HUES6 (cell line): ENCODE results near the gene SLAMF9.

Source experiments
- H3K27ac ChIP-seq: 2 replicates; pipeline ENCODE4 v1.7.0; 2013; ENCODE audit warnings: low read depth, mild to moderate bottlenecking, low read length, inconsistent platforms
- H3K27me3 ChIP-seq: 2 replicates; pipeline ENCODE4 v1.6.1; 2013; ENCODE audit warnings: low read length; ENCODE audit not compliant: control insufficient read depth, insufficient read depth
- H3K36me3 ChIP-seq: 2 replicates; pipeline ENCODE4 v1.6.1; 2013; ENCODE audit warnings: low read length; ENCODE audit not compliant: control insufficient read depth, insufficient read depth
- H3K4me1 ChIP-seq: 2 replicates; pipeline ENCODE4 v1.6.1; 2013; ENCODE audit warnings: low read length; ENCODE audit not compliant: control insufficient read depth, insufficient read depth
- H3K4me3 ChIP-seq: 2 replicates; pipeline ENCODE4 v1.5.1; 2013; ENCODE audit warnings: low read depth, low read length
- H3K9ac ChIP-seq: one replicate; pipeline ENCODE4 v1.6.1; 2013; ENCODE audit warnings: mild to moderate bottlenecking, low read length
- H3K9me3 ChIP-seq: 2 replicates; pipeline ENCODE4 v1.6.1; 2013; ENCODE audit warnings: low read depth, low read length; ENCODE audit not compliant: control insufficient read depth, insufficient read depth

SLAMF9 gene

DNA sequence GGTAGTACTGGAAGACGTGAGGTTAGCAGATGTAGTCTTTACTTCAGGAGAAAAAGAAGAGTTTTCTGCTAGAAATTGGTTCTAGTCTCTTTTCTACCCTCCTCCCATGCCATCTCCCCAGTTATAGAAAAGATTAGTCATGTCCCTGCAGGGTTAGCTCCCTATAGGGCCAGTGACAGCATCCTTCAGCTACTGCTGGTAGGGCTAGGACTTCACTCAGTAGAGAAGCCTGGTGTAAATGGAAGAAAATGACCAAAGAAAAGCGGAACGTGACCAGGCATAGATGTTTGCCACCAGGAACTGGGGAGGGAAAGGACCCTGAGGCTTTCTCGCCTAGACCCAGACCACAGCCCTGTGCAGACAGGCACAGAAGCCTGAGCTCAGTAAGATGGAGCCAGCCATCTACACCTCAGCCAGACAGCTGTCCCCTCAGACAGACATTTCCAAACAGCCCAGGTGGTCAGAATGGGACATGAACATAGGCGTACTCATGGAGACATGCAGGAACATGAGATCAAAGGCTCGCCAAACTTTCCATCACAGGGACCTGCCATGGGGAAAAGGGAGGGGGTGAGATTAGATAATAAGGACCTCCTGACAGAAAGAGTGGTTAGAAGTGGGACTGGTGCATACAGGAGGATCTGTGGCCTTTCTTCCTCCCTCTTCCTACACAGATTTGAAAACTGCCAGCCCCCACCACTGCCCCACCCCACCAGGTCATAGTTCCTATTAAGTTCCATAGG lies 23.5 kb upstream of the SLAMF9 start:
- no peak overlapping the region for H3K27ac ChIP-seq
- H3K4me3 ChIP-seq, result no peak overlapping the region
- no peaks in the 10 kb centered on the region for H3K4me1 ChIP-seq
- peaks cover 44% of the 10 kb centered on the region for H3K27me3 ChIP-seq
- no peak overlapping the region for H3K9ac ChIP-seq
- no peaks in the 10 kb centered on the region for H3K36me3 ChIP-seq
- no peaks in the 10 kb centered on the region for H3K9me3 ChIP-seq

DNA sequence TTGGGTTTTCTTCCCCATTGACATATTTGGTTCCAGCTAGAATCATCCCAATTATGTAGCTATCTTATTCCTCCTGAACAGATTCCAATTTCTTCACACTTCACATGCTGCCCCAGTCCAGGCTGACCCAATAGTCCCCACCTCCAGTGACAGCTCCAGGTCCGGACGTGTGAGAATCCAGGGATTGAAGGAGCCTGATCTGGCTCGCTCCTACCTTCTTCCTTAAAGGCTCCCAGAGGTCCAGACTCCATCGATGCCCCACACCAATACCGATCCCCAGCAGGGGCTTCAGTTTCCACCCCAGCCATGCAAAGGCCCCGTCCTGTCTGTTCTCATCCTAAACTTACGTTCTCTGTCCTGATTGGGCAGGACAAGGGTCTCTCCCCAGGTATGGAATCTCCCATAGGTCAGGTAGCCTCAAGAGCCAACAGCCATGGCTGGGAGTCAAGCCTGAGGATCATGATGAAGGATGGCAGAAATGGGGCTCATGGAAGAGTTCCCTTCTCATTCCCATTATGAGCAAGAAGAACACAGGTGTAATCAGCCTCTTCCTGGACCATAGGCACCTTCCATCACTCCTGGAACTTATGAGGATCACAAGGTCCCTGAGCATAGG lies 20.4 kb upstream of the SLAMF9 start:
- H3K36me3 ChIP-seq, result no peaks in the 10 kb centered on the region
- no peak overlapping the region for H3K4me3 ChIP-seq
- no peaks in the 10 kb centered on the region for H3K9me3 ChIP-seq
- no peak overlapping the region for H3K9ac ChIP-seq
- no peak overlapping the region for H3K27ac ChIP-seq
- no peaks in the 10 kb centered on the region for H3K4me1 ChIP-seq
- H3K27me3 ChIP-seq, result peaks cover 30% of the 10 kb centered on the region

DNA sequence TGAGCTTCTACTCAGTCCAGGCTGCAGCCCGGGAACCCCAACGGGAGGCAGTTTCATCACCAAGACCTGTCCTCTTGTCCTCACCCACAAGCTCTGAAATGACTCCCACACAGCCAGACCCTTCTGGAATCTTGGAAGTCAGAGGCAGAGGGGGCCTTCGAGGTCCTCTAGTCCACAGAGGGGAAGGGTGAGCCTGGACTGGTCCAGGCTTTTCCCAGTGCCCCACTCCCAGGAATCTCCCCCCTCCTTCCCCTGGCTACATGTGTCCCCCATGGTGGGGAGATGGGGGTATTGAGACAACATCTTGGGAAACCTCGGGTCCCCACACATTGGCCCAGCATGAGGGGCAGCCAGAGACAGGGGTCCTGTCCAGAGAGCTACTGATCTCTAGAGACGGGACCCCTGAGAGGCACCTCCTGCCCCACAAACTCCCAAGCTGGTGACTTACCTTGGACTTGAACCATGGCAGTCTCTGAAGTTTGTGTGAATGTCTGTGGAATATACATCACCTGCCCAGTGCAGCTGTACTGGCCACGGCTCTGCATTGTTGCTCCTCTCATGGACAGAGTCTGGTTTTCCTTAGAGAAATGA lies 19.4 kb upstream of the SLAMF9 start:
- Histone ChIP-seq H3K4me1 (no peaks in the 10 kb centered on the region), H3K9me3 (no peaks in the 10 kb centered on the region)

DNA sequence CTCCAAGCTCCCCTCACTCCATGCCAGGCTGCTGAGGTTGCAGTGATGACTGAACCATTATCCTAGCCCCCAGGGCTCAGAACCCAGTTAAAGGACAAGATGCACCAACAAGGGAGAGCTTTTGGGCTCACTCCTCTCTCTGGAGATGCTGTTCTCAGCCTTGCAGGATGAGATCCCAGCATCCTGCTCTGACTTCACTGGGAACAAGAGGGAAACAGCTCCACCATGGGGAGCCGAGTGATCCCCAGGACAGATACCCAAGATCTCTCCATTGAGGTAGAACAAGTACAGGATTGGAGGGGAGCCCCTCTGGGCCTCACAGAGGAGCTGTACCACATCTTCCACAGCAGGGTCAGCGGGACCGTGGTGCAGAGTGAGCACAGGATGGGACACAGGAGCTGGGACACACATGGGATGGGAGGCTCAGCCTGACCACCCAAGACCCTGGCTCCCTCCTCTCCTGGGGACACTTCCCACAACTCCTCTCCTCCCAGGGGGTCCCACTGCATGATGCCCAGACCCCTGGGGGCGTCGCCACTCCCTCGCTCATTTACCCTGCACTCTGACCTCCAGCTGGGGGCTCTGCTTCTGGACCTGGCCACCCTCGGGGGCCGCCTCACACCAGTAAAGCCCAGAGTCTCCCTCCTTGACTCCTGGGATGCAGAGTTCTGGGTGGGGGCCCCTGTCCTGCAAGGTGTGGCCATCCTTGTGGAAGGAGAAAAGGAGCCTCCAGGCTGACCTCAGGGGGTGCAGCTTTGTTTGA lies 18.6 kb upstream of the SLAMF9 start:
- Histone ChIP-seq H3K27me3 (peaks cover 26% of the 10 kb centered on the region), H3K4me1 (no peaks in the 10 kb centered on the region), H3K27ac (no peak overlapping the region), H3K36me3 (no peaks in the 10 kb centered on the region), H3K9ac (no peak overlapping the region), H3K4me3 (no peak overlapping the region), H3K9me3 (no peaks in the 10 kb centered on the region)

More for the DNA sequence above, 19.4 kb upstream of the SLAMF9 start:
- Histone ChIP-seq H3K9ac (no peak overlapping the region), H3K27ac (no peak overlapping the region), H3K36me3 (no peaks in the 10 kb centered on the region), H3K27me3 (peaks cover 27% of the 10 kb centered on the region), H3K4me3 (no peak overlapping the region)

- H3K4me1 ChIP-seq, result no peaks in the 10 kb centered on the region
Observed at GRCh38 chr1:159970932-159971342, 16.9 kb upstream of the SLAMF9 start.

DNA sequence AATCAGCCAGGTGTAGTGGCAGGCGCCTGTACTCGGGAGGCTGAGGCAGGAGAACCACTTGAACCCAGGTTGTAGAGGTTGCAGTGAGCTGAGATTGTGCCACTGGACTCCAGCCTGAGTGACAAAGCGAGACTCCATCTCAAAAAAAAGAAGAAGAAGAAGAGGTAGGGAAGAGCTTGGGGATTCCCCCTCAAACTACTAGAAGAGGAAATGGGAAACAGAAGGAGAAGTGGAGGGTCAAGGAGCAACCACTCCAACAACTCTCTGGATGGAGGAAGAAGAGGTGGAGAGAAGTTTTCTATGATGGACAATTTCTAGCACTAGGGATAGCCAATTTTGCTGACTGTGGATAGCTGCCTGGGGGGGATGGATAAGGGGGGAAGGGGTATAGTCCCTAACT lies 14.9 kb upstream of the SLAMF9 start:
- Histone ChIP-seq H3K4me3 (no peak overlapping the region), H3K27ac (no peak overlapping the region), H3K9me3 (no peaks in the 10 kb centered on the region), H3K4me1 (no peaks in the 10 kb centered on the region), H3K27me3 (peaks cover 4% of the 10 kb centered on the region; the same call in 1 of the 2 replicates), H3K9ac (no peak overlapping the region), H3K36me3 (no peaks in the 10 kb centered on the region)

More at GRCh38 chr1:159970932-159971342, 16.9 kb upstream of the SLAMF9 start:
- no peak overlapping the region for H3K4me3 ChIP-seq
- no peak overlapping the region for H3K9ac ChIP-seq
- H3K36me3 ChIP-seq, result no peaks in the 10 kb centered on the region
- no peak overlapping the region for H3K27ac ChIP-seq
- no peaks in the 10 kb centered on the region for H3K9me3 ChIP-seq
- peaks cover 19% of the 10 kb centered on the region; the same call in 1 of the 2 replicates for H3K27me3 ChIP-seq

- H3K4me3 ChIP-seq, result no peak overlapping the region
- no peaks in the 10 kb centered on the region for H3K36me3 ChIP-seq
- H3K27me3 ChIP-seq, result peaks cover 4% of the 10 kb centered on the region; the same call in 1 of the 2 replicates
- no peaks in the 10 kb centered on the region for H3K4me1 ChIP-seq
- H3K27ac ChIP-seq, result no peak overlapping the region
- no peak overlapping the region for H3K9ac ChIP-seq
- no peaks in the 10 kb centered on the region for H3K9me3 ChIP-seq
Observed at GRCh38 chr1:159965263-159965662, 11.2 kb upstream of the SLAMF9 start.

DNA sequence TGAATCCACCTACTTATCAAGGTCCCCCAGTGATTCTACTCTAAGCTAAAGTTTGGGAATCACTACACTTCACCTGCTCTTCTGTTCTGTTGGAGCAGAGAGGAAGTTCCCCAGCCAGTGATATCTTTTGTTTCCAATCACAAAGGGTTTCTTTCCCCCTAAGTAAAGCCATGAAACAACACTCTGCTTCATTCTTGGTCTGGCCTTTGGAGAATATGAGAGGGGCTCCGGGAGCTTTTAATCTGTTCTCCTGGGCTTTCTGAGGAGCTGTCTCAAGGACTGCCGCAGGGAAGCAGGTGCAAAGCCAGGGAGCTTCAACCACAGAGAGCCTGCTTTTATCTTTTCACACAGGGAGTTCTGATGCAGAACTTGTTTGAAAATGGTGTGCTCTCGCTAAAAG lies 10.1 kb upstream of the SLAMF9 start:
- H3K36me3 ChIP-seq, result no peaks in the 10 kb centered on the region
- no peak overlapping the region for H3K4me3 ChIP-seq
- H3K9me3 ChIP-seq, result no peaks in the 10 kb centered on the region
- peaks cover 4% of the 10 kb centered on the region; the same call in 1 of the 2 replicates for H3K27me3 ChIP-seq
- no peak overlapping the region for H3K27ac ChIP-seq
- no peaks in the 10 kb centered on the region for H3K4me1 ChIP-seq
- no peak overlapping the region for H3K9ac ChIP-seq

- Histone ChIP-seq H3K9ac (no peak overlapping the region), H3K9me3 (no peaks in the 10 kb centered on the region), H3K36me3 (no peaks in the 10 kb centered on the region), H3K4me3 (no peak overlapping the region), H3K27me3 (no peaks in the 10 kb centered on the region; the same call in 1 of the 2 replicates), H3K4me1 (no peaks in the 10 kb centered on the region), H3K27ac (no peak overlapping the region)
Observed at GRCh38 chr1:159962176-159962575, 8.1 kb upstream of the SLAMF9 start.

GRCh38 chr1:159961636-159962035 lies 7.6 kb upstream of the SLAMF9 start:
- no peaks in the 10 kb centered on the region; the same call in 1 of the 2 replicates for H3K27me3 ChIP-seq
- H3K9ac ChIP-seq, result no peak overlapping the region
- no peaks in the 10 kb centered on the region for H3K9me3 ChIP-seq
- H3K36me3 ChIP-seq, result no peaks in the 10 kb centered on the region
- H3K4me3 ChIP-seq, result no peak overlapping the region
- no peaks in the 10 kb centered on the region for H3K4me1 ChIP-seq
- H3K27ac ChIP-seq, result no peak overlapping the region
